PFSK-1 (cell line): Measurements from ENCODE around the gene PRMT7.

Experiments used
- FOXP2 ChIP-seq: optimal IDR thresholded peaks from 2 replicates; pipeline ENCODE3; 2011; ENCODE audit warnings: borderline replicate concordance, control low read depth, inconsistent platforms; ENCODE audit not compliant: insufficient read depth; ENCODE audit errors: extremely low read length, extremely low read depth
- POLR2AphosphoS5 ChIP-seq: IDR thresholded peaks from 2 replicates; pipeline ENCODE4 v1.6.1; 2012; ENCODE audit warnings: low read depth, mild to moderate bottlenecking, control low read depth, low read length, moderate library complexity
- REST ChIP-seq, 2 experiments: IDR thresholded peaks; 2 replicates each; pipeline versions ENCODE4 v1.6.1 to v1.8.0; 2011 to 2012; ENCODE audit warnings: low read depth in 2 of 2, low read length in 2 of 2, control low read depth in 1 of 2, inconsistent platforms in 1 of 2, mild to moderate bottlenecking in 1 of 2, moderate library complexity in 1 of 2; ENCODE audit not compliant: insufficient read depth in 1 of 2
- SIN3A ChIP-seq: IDR thresholded peaks from 2 replicates; pipeline ENCODE4 v1.6.1; 2012; ENCODE audit warnings: mild to moderate bottlenecking, low read length, moderate library complexity, borderline replicate concordance; ENCODE audit not compliant: insufficient read depth
- TAF1 ChIP-seq: IDR thresholded peaks from 2 replicates; pipeline ENCODE4 v1.6.1; 2012; ENCODE audit warnings: low read length, control low read depth, borderline replicate concordance; ENCODE audit not compliant: insufficient read depth

GRCh38 chr16:68348639-68349445 lies 38.0 kb downstream of the PRMT7 start:
- TF ChIP-seq TAF1 (no peak), FOXP2 (no peak), SIN3A (no peak), POLR2AphosphoS5 (no peak), REST (IDR thresholded peaks at IDR 0.05; ENCODE audit: insufficient read depth in 1 of 2, low read depth in 2 of 2, low read length in 2 of 2) (no peak)
